ENCODE measurements around the gene SMYD3. TPM values are rescaled to one million over a fixed set of nuclear protein-coding genes. Genes with fewer than 3 reads are reported as not detected.
A peak's percentile ranks its signal among the peaks of the same experiment; 100 is the strongest.

The SMYD3 gene
- total RNA-seq, 6 experiments from 2014 or later = 6.3 to 10.0 (median 6.6) TPM

DNA sequence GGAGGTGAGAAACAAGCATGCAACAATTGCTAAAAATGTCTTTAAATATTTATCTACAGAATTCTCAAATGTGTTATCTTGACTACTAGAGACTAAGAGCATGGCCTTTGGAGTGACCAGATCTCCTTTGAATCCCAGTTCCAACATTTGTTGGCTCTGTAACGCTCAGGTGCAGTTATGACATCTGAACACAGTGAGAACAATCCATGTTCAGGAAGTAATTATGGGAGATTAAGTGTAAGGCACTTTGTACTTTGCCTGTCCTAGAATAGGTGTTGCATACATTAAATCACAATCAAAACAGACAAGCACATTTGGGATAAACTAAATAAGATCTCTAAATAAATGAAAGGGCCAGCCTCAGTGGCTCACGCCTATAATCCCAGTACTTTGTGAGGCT is 454.5 kb downstream of the SMYD3 start:
- no peaks in the 10 kb centered on the region for H3K9me3 ChIP-seq
- no peak for DNase-seq
- TF ChIP-seq POLR2A (IDR thresholded peaks at IDR 0.05) = no peak
- TF ChIP-seq, protein P1, sequence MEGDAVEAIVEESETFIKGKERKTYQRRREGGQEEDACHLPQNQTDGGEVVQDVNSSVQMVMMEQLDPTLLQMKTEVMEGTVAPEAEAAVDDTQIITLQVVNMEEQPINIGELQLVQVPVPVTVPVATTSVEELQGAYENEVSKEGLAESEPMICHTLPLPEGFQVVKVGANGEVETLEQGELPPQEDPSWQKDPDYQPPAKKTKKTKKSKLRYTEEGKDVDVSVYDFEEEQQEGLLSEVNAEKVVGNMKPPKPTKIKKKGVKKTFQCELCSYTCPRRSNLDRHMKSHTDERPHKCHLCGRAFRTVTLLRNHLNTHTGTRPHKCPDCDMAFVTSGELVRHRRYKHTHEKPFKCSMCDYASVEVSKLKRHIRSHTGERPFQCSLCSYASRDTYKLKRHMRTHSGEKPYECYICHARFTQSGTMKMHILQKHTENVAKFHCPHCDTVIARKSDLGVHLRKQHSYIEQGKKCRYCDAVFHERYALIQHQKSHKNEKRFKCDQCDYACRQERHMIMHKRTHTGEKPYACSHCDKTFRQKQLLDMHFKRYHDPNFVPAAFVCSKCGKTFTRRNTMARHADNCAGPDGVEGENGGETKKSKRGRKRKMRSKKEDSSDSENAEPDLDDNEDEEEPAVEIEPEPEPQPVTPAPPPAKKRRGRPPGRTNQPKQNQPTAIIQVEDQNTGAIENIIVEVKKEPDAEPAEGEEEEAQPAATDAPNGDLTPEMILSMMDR (IDR thresholded peaks at IDR 0.05) = no peak
- no peaks in the 10 kb centered on the region for H3K36me3 ChIP-seq
- no peaks in the 10 kb centered on the region for H3K27me3 ChIP-seq
- H3K4me1 ChIP-seq = no peaks in the 10 kb centered on the region
- WGBS (ENCODE audit: insufficient coverage, low coverage, low lambda C conversion rate, missing lambda C conversion rate) = 100% methylated on average over 2 of the region's 2 CpGs
- intact Hi-C loops (cut with DNase I) = no loop called here
- H3K4me3 ChIP-seq = no peak overlapping the region
- no peak overlapping the region for H3K27ac ChIP-seq
- no peak for ATAC-seq

GRCh38 chr1:246051909-246052518 is 455.1 kb downstream of the SMYD3 start:
- Histone ChIP-seq H3K4me3 (no peak overlapping the region), H3K27me3 (no peaks in the 10 kb centered on the region), H3K9me3 (no peaks in the 10 kb centered on the region), H3K4me1 (no peaks in the 10 kb centered on the region), H3K36me3 (no peaks in the 10 kb centered on the region), H3K27ac (no peak overlapping the region)
- no peak for TF ChIP-seq POLR2A (IDR thresholded peaks at IDR 0.05)
- TF ChIP-seq, protein P1 (IDR thresholded peaks at IDR 0.05) = no peak
- 82% methylated on average over 4 of the region's 4 CpGs for WGBS (ENCODE audit: insufficient coverage, low coverage, low lambda C conversion rate, missing lambda C conversion rate)
- intact Hi-C loops (cut with DNase I) = no loop called here
- DNase-seq (no peak), ATAC-seq (no peak)

- no peak for ATAC-seq
- H3K9me3 ChIP-seq = no peaks in the 10 kb centered on the region
- TF ChIP-seq, protein P1 (IDR thresholded peaks at IDR 0.05) = no peak
- no peak for TF ChIP-seq POLR2A (IDR thresholded peaks at IDR 0.05)
Measured at GRCh38 chr1:246048693-246049092, 458.4 kb downstream of the SMYD3 start.

DNA sequence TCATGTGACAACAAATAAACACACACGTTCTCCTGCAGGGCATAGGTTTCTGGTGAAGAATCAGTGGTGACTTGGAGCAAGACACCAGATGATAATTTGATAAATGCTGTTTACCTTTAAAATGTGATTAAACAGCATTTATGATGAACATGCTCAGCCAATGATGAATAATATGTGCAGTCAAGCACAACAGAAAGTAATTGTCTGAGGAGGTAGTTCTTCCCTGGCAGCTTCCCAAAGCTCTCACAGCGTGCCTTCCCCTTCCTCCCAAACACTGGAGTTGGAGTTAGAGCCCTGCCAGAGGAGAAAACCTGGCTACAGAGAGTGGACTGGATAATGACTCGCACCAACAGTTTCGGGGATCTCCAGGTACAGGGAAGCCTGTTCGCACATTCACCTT is 463.5 kb downstream of the SMYD3 start:
- no peaks in the 10 kb centered on the region for H3K36me3 ChIP-seq
- H3K4me3 ChIP-seq = no peak overlapping the region
- no peaks in the 10 kb centered on the region for H3K9me3 ChIP-seq
- 57% methylated on average over 2 of the region's 5 CpGs for WGBS (ENCODE audit: insufficient coverage, low coverage, low lambda C conversion rate, missing lambda C conversion rate)
- DNase-seq (no peak), ATAC-seq (peak in 1 of 4 donors; percentile 45)
- H3K27me3 ChIP-seq = no peaks in the 10 kb centered on the region
- H3K4me1 ChIP-seq = no peaks in the 10 kb centered on the region
- TF ChIP-seq, protein P1 (IDR thresholded peaks at IDR 0.05) = no peak
- no peak for TF ChIP-seq POLR2A (IDR thresholded peaks at IDR 0.05)
- no peak overlapping the region for H3K27ac ChIP-seq
- intact Hi-C loops (cut with DNase I) = no loop called here

More at GRCh38 chr1:246048693-246049092, 458.4 kb downstream of the SMYD3 start:
- no peak for DNase-seq
- 87% methylated on average over 5 of the region's 5 CpGs for whole genome bisulfite sequencing (ENCODE audit: insufficient coverage, low coverage, low lambda C conversion rate, missing lambda C conversion rate)
- Histone ChIP-seq H3K36me3 (no peaks in the 10 kb centered on the region), H3K4me3 (no peak overlapping the region), H3K27ac (no peak overlapping the region), H3K4me1 (no peaks in the 10 kb centered on the region), H3K27me3 (no peaks in the 10 kb centered on the region)
- intact Hi-C loops (cut with DNase I) = no loop called here
